Keratinocyte (primary cell): Measurements from ENCODE around the gene RNASE7. TPM values are rescaled to one million over a fixed set of nuclear protein-coding genes. Genes with fewer than 3 reads are reported as not detected.
A peak's percentile ranks its signal among the peaks of the same experiment; 100 is the strongest.
"Not testable (repeated sequence)": the region's sequence is repeated elsewhere in the genome, so short reads cannot be mapped to it uniquely, and the experiment has no call there.

ENCODE experiments used
- DNase-seq: peaks from one replicate; pipeline ENCODE4 v3.0.0-alpha.2; 2011; ENCODE audit warnings: low read depth, missing footprints, low spot score
- FAIRE-seq: peaks from 2 replicates; lab custom pipeline; 2011; peaks lifted over from hg19 to GRCh38; lab: Jason Lieb, UNC
- H2AFZ ChIP-seq: 2 replicates; pipeline ENCODE4 v1.6.0; 2012; ENCODE audit warnings: low read length, control low read depth, inconsistent platforms; ENCODE audit not compliant: control insufficient read depth
- H3K27ac ChIP-seq: 2 replicates; pipeline ENCODE4 v1.5.1; 2011; ENCODE audit warnings: low read length; ENCODE audit not compliant: control insufficient read depth, insufficient read depth
- H3K27me3 ChIP-seq: 3 replicates; pipeline ENCODE4 v1.6.0; 2011; ENCODE audit warnings: low read length; ENCODE audit not compliant: control insufficient read depth, insufficient read depth; ENCODE audit errors: extremely low read depth
- H3K36me3 ChIP-seq, 2 experiments: 2 replicates in 1 of 2; 3 replicates in 1 of 2; pipeline ENCODE4 v1.5.1; 2011; ENCODE audit warnings: low read length in 2 of 2, mild to moderate bottlenecking in 1 of 2; ENCODE audit not compliant: control insufficient read depth in 2 of 2, insufficient read depth in 2 of 2; ENCODE audit errors: extremely low read depth in 1 of 2
- H3K4me1 ChIP-seq: 3 replicates; pipeline ENCODE4 v1.5.1; 2011; ENCODE audit warnings: low read length; ENCODE audit not compliant: control insufficient read depth, insufficient read depth; ENCODE audit errors: extremely low read depth
- H3K4me2 ChIP-seq: 3 replicates; pipeline ENCODE4 v1.6.0; 2011; ENCODE audit warnings: low read depth, low read length; ENCODE audit not compliant: control insufficient read depth, insufficient read depth; ENCODE audit errors: extremely low read depth
- H3K4me3 ChIP-seq, 3 experiments: fragments of 200-600 bp in 1 of 3; sonication (generic) in 1 of 3; 2 replicates in 2 of 3; 3 replicates in 1 of 3; pipeline ENCODE4 v1.5.1; 2011 to 2016; ENCODE audit warnings: low read length in 3 of 3, mild to moderate bottlenecking in 3 of 3, control low read depth in 2 of 3, inconsistent platforms in 1 of 3, low read depth in 1 of 3, mixed read lengths in 1 of 3, mixed run types in 1 of 3, moderate library complexity in 1 of 3; ENCODE audit not compliant: control insufficient read depth in 2 of 3, insufficient read depth in 2 of 3; ENCODE audit errors: extremely low read depth in 1 of 3
- H3K79me2 ChIP-seq: 2 replicates; pipeline ENCODE4 v1.6.0; 2012; ENCODE audit warnings: low read length; ENCODE audit not compliant: control insufficient read depth, insufficient read depth
- H3K9ac ChIP-seq: 3 replicates; pipeline ENCODE4 v1.6.0; 2011; ENCODE audit warnings: low read length; ENCODE audit not compliant: control insufficient read depth, insufficient read depth; ENCODE audit errors: extremely low read depth
- H3K9me1 ChIP-seq: 3 replicates; pipeline ENCODE4 v1.6.0; 2011; ENCODE audit warnings: low read length; ENCODE audit not compliant: control insufficient read depth, insufficient read depth; ENCODE audit errors: extremely low read depth
- H3K9me3 ChIP-seq: 2 replicates; pipeline ENCODE4 v1.5.1; 2012; ENCODE audit warnings: low read depth, low read length; ENCODE audit not compliant: control insufficient read depth
- H4K20me1 ChIP-seq: 3 replicates; pipeline ENCODE4 v1.6.0; 2011; ENCODE audit warnings: low read length; ENCODE audit not compliant: control insufficient read depth, insufficient read depth; ENCODE audit errors: extremely low read depth
- CTCF ChIP-seq, 3 experiments: IDR thresholded peaks in 1 of 3; conservative IDR thresholded peaks in 1 of 3; optimal IDR thresholded peaks in 1 of 3; 2 replicates in 2 of 3; 3 replicates in 1 of 3; pipeline versions ENCODE3 to v1.5.1; 2011; ENCODE audit warnings: low read length in 3 of 3, mild to moderate bottlenecking in 3 of 3, moderate library complexity in 2 of 3, control low read depth in 1 of 3, inconsistent platforms in 1 of 3; ENCODE audit not compliant: insufficient read depth in 2 of 3; ENCODE audit errors: extremely low read depth in 1 of 3
- EZH2 ChIP-seq: IDR thresholded peaks from one replicate; pipeline ENCODE4 v1.6.1; 2012; ENCODE audit warnings: inconsistent platforms, mild to moderate bottlenecking, low read length, moderate library complexity
- dilution Hi-C: fragments of 300-500 bp; cut with MboI; formaldehyde crosslinking; loops from one replicate; pipeline ENCODE4 v1.7.0; 2020; ENCODE audit warnings: low sequenced_read_pairs; ENCODE audit not compliant: extremely low pct_ligation_motif_present
- polyA plus RNA-seq, 5 experiments: library from polyadenylated mRNA; depleted of rRNA in 3 of 5; stranded (reverse) in 3 of 5; stranded (forward) in 1 of 5; unstranded in 1 of 5; fragments of >200 nt; gene quantifications; 1 replicate in 1 of 5; 2 replicates in 3 of 5; 3 replicates in 1 of 5; pipeline versions ENCODE4 v1.2.1 to v1.2.3, GENCODE V29; 2011 to 2012; ENCODE audit warnings: missing spikeins in 2 of 5, low read depth in 1 of 5, low replicate concordance in 1 of 5

The RNASE7 gene
- polyA plus RNA-seq, 1 donor (not counting 4 experiments of a cell fraction or from before 2014, with no cell fraction given): 17.4 TPM

- peak; percentile 9 for FAIRE-seq
These were observed 1.7 kb upstream of the RNASE7 start for GRCh38 chr14:21040370-21040925.

GRCh38 chr14:21040941-21041340 is 1.2 kb upstream of the RNASE7 start:
- H4K20me1 ChIP-seq, DNase-seq, H3K27me3 ChIP-seq, H3K4me3 ChIP-seq, H2AFZ ChIP-seq, H3K9me3 ChIP-seq, H3K36me3 ChIP-seq, H3K9me1 ChIP-seq, FAIRE-seq, H3K9ac ChIP-seq, dilution Hi-C loops, H3K4me2 ChIP-seq: not testable (repeated sequence)
- H3K27ac ChIP-seq: peak overlapping the region; percentile 90
- peaks cover 53% of the 10 kb centered on the region for H3K4me1 ChIP-seq
- H3K79me2 ChIP-seq: peaks cover 12% of the 10 kb centered on the region

More at GRCh38 chr14:21040370-21040925, 1.7 kb upstream of the RNASE7 start:
- Histone ChIP-seq H2AFZ (peak overlapping the region; percentile 32), H4K20me1 (no peaks in the 10 kb centered on the region), H3K36me3 (no peaks in the 10 kb centered on the region), H3K4me1 (peaks cover 53% of the 10 kb centered on the region), H3K4me3 (no peak overlapping the region), H3K4me2 (peak overlapping the region; percentile 9), H3K27ac (no peak overlapping the region), H3K27me3 (no peaks in the 10 kb centered on the region), H3K9me1 (no peaks in the 10 kb centered on the region), H3K9me3 (no peaks in the 10 kb centered on the region), H3K9ac (no peak overlapping the region), H3K79me2 (peaks cover 12% of the 10 kb centered on the region)
- dilution Hi-C loops: no loop called here
- no peak for TF ChIP-seq EZH2
- no peak for TF ChIP-seq CTCF (optimal IDR thresholded peaks at IDR 0.05 in 1 of 3, IDR thresholded peaks at IDR 0.05 in 1 of 3, conservative IDR thresholded peaks at IDR 0.05 in 1 of 3; ENCODE audit: extremely low read depth in 1 of 3, insufficient read depth in 2 of 3, low read length in 3 of 3)
- DNase-seq: no peak

- Histone ChIP-seq H3K4me3 (peak overlapping the region; percentile 39 to 79 (median 68)), H2AFZ (no peak overlapping the region), H3K9ac (peak overlapping the region; percentile 81), H3K27ac (peak overlapping the region; percentile 90), H3K36me3 (no peaks in the 10 kb centered on the region), H3K27me3 (no peaks in the 10 kb centered on the region), H3K9me1 (no peaks in the 10 kb centered on the region), H3K4me2 (peak overlapping the region; percentile 96), H3K4me1 (peaks cover 53% of the 10 kb centered on the region), H4K20me1 (no peaks in the 10 kb centered on the region), H3K79me2 (peaks cover 12% of the 10 kb centered on the region), H3K9me3 (no peaks in the 10 kb centered on the region)
- TF ChIP-seq EZH2 (no peak), CTCF (optimal IDR thresholded peaks at IDR 0.05 in 1 of 3, IDR thresholded peaks at IDR 0.05 in 1 of 3, conservative IDR thresholded peaks at IDR 0.05 in 1 of 3; ENCODE audit: extremely low read depth in 1 of 3, insufficient read depth in 2 of 3, low read length in 3 of 3) (no peak)
- DNase-seq: no peak
- dilution Hi-C loops: no loop called here
- no peak for FAIRE-seq
These were observed 756 bp downstream of the RNASE7 start for GRCh38 chr14:21042918-21043317.
